NK-92 (cell line): ENCODE measurements around the gene PTPRM.

Source experiments
- DNase-seq: peaks from one replicate; lab custom pipeline; 2025; ENCODE audit not compliant: unreplicated experiment; lab: John Stamatoyannopoulos, UW

Gene PTPRM

DNA sequence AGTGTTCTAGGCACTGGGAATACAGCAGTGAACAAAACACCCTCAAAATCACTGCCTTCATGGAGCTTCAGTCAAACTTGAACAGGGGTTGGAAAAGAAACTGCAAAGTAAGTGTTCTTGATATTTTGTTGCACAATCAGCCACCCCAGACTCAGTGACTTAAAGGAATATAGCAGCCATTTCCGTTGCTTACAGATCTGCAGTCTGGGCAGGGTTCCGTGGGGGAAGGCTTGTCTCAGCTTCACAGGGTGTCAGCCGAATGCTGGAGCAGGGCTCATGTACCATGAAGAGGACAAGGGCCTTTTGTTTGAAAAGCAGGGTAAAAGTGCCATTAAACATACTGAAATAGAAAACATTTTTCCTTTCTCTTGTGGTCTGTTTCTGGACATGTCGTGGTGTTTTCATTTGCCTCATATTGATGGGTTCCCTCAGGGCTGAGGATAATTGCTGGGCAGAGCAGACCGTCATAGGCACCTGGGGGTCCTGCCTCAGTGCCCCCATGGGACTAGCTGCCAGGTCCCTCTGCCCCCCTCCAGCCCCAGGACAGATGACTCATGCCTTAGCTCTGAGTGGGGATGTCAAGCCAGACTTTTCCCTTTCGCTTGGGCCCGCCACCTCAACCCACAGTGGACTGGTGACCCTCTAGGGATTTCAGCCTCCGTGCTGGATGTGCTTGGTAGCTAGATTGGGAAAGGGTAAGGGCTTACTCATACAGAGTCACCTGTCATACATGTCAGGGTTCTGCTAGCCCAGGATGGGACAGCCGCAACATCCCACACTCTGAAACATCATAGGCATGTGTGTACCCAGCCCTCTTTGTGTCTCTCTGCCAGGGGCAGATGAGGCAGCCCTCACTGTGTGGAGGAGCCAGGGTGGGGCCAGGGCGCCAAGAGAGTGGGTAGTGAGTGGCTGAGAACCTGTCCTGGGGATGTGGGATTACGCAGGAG, 96.5 kb downstream of the PTPRM start:
- DNase-seq, result no peak

DNA sequence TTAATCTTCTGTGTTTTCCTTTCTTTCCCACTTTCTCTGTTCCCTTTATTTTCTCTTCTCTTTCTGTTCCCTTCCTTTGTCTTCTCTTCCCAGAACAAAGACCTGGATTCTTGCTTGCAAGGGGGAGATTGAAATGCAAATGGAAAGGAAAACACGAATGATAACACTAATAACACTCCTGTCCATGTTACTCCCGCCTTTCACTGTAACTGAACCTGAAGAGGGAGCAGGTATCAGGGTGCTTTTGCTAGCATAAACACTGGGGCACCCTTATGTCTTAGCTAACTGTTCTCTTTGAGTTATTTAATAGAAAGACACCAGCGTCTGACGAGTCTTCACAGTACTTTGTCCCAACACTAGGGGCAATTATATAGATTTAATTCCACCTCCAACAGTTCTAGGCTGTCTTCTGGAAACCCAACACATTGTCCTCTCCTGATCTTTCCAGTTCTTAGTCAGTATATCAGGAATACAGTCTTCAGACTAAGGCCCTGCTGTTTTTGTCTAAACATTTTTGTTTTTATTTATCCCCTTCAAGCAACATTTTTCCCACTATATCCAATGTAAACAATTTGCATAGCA, 99.2 kb downstream of the PTPRM start:
- DNase-seq, result no peak

DNA sequence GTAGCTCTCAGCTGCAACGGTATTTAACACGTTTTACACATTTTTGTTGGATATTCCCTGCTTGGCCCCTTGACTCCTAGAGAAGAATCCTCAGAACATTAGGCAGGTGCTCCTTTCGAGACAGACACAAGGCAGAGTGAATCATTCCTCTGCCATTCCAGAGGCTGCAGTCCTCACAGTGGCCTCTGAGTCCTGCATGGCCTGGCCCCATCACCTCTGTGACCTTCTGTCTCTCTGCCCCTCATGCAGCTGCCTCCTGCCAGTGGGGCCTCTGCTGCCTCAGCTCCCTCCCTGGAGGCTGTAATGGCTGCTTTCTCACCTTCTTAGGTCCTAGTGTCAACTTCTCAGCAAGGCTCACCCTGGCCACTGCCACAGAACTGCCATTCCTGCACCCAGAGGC, 101.3 kb downstream of the PTPRM start:
- DNase-seq, result no peak

DNA sequence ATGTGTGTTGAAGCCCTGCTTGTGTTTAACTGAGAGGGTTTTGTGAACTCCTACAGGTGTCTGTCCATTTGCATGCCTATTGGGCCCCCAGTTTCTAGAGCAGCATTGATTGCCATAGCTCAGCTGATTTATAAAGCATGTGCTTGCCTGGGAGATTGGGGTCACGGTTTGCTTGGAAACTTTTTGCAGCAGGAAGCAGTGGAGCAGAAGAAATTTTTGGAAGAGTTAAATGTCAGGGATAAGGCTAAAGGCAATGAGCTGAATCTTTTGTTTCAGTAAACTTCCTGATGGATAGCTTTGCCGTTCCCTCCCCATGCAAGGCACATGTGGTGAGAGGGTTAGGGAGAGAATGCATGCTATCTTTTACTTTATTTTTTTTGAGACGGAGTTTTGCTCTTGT, 102.2 kb downstream of the PTPRM start:
- no peak for DNase-seq

DNA sequence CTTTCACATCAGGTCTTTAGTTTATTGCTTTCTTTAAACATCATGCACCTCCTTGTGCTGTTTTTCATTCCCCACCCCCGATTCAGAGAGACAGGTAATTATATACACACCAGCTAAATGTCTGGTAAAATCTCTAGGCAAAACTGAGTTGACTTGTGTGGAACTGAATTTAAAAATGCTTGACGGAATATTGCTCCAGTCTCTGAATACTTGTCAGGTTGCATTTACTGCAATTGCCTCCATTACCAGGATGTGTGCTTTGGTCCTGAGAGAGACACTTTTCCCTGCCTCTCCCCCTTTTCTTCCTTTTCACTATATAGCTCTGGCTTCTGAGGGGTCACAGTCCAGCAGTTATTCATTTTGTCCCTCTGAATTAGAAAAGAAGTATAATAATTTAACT, 104.0 kb downstream of the PTPRM start:
- DNase-seq, result no peak

DNA sequence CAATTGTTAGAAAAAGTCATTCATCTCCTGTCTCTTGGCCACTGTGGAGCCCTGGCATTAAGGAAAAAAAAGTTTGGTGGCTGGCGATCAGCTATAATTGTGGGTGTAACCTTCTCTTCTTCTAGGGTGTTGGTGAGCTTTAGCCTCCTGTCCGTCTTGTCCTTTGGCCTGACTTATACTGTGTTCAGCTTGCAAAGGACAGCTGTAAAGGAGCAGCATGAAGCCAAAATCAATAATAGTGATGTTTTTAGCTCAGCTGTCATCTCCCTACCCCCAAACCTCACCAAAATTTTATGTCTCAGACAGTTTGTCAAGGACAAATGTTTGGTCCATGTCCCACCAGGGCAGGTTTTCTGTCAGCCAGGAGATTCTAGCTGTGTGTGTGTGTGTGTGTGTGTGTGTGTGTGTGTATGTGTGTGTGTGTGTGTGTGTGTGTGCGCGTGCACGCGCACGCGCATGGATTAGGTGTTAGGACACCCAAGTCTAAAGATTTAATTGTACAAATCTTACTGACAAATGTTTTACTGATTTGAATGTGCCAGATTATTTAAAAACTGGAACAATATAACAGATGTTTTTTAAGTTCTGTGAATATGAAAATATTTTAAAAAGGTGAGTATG, 109.2 kb downstream of the PTPRM start:
- DNase-seq, result no peak

DNA sequence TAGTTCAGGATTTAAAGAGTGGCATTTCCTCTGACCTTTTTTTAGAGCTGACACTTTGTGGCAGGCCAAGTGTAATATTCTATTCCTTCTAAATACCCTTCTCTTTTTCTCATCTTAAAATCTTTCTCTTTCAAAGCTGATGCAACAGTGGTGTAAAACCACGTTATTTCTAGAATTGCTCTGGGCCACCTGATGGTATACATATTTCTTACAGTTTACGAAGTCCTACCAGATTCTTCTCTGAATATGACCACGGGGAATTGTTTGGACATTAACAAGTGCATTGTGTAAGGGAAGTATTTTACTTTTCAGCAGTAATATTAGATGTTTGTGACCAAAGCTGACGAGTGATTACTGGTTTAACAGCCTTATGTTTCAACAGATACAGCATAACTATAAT, 109.9 kb downstream of the PTPRM start:
- DNase-seq, result no peak

DNA sequence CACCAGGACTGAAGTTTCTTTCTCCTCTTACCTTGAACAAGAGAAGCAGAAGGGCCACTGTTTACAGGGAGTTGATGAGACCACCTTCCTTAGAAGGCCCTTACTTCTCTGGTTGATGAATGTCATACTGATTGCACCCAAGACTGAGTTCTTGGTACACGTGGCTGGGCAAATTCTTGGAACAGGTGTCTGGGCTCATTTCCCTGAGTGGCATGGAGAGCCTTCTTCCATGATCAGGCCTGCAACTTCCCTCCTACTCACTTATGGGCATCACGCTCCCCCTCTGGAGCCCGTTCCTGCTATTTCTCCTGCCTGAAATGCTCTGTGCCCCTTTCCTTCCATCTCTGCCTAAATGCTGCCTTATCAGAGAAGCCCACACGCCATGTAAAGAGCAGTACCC, 110.3 kb downstream of the PTPRM start:
- DNase-seq, result no peak

DNA sequence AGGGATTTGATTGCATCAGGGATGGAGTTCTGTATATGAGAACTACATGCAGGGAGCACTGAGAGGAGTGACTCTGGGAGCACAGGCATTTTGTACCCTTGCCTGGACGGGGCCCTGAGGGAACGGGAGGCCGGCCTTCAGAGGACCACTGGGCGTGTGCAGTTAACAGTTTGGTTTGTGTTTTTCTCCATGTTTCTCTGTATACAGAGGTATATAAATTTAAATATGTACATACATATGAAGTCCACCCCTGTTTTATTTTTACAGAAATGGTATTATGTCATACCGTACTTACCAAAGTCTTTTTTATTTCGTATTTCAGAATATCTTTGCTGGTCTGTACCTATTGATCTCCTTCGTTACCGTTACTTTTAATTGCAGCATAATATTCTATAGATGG, 111.3 kb downstream of the PTPRM start:
- DNase-seq, result no peak

DNA sequence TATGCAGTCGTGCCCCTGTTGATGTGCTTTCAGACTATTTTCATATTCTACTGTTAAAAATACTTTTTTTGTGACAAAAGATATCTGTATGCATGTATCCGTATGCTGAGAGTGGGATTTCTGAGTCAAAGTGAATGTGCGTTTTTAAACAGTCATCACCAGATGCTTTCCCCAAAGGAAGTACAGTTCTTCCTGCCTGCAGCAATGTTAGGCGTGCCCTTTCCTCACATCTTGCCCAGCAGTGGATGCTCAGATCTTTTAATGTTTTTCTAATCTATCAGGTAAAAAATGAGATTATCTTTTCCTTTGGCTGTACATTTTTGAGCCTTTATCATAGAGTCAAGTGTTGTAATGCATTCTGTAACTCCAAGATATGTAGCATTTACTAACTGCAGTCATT, 111.7 kb downstream of the PTPRM start:
- no peak for DNase-seq

DNA sequence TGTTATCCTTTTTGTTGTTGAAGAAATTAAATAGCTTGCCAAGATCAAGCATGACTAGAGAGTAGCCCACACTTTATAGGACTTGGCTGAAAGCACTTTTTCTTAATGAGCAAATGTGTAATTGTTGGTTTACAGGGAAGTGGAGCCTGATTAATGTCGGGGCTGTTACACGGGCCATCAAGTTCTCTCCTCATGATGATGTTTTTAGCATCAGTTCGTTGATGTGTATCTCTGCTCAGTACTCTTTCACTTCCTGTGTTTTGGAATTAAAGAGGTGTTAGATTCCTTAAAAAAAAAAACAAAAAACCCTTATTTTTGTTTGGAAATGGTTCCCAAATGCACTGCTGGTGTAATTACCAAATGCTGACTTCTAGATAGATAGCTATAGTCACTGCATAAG, 114.2 kb downstream of the PTPRM start:
- DNase-seq, result no peak

DNA sequence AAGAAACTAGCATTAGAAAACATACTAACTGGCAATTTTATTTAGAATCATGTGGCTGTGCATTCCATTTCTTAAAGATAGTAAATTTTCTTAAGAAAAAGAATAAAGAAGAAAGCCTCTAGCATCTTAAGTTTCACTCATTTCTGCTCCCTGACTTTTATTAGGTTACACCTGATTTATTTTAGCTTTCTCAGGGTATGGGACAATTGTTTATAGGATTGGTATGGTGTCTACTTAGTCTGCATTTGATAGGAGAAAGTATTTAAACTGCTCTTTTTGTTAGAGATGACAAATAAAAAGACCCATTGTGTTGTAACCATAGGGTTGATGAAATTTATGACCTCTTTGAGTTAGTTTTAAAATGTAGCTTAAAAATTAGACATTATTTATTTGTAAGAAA, 115.2 kb downstream of the PTPRM start:
- DNase-seq, result no peak

DNA sequence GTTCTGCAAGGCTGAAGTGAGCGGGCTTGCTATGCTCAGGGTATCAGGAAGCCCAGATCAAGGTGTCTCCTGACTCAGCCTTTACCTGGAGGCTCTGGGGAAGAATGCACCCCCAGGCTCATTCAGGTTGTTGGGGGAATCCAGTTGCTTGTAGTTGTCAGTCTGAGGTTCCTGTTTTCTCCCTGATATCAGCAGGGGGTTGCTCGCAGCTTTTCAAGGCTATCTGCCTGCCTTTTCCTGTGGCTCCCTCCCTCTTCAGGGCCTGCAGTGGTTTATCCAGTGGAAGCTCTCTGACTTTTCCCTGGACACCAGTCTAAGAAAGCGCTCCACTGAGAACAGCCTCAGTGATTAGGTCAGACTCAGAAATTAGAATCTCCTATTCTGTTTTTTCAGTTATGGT, 116.6 kb downstream of the PTPRM start:
- DNase-seq, result no peak

DNA sequence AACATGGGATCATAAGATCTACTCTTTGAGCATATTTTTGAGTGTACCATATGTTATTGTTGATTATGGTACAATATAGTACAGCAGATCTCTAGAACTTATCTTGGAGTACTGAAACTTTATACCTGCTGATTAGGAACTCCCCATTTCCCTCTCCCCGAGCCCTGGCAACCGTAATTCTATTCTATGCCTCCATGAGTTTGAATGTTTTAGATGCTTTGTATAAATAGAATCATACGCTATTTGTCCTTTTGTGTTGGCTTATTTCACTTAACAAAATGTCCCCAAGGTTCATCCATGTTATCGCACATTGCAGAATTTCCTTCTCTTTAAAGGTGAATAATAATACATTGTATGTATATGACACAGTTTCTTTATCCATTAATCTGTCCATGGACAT, 117.2 kb downstream of the PTPRM start:
- DNase-seq, result no peak

DNA sequence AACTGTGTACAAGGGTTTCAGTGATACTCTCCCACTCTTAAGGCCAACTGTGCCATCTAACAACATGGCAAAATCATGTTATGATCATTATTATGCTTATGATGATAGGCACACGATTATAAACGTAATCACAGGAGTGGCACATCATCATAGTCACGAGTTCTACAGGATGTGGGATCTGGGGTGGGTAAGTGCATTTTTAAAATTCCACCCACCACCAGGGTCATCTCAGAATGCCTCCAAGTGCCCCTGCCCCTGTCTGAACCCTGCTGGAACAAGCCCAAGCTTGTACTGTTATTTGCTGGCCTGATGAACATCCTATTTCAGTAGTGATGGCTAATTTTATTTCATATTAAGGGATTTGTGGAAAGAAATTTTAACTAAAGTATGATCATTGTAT, 117.8 kb downstream of the PTPRM start:
- DNase-seq, result no peak

DNA sequence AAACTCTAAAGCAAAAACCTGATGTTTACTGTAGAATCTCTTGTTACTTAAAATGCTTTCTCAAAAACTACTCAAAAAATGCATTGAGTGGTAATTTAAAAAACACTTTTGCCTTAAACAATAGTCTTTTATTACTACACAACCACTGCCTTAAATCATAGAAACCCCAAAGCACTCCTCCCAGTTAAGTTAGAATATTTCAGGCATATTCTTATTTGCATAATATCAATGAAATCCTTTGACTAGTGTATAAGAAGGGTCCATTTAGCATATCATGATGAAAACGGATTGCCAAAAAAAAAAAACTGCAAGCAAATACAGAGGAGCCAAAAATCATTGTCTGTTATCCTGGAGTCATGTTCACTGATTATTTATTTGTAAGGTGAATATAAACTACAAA, 119.2 kb downstream of the PTPRM start:
- DNase-seq, result no peak

DNA sequence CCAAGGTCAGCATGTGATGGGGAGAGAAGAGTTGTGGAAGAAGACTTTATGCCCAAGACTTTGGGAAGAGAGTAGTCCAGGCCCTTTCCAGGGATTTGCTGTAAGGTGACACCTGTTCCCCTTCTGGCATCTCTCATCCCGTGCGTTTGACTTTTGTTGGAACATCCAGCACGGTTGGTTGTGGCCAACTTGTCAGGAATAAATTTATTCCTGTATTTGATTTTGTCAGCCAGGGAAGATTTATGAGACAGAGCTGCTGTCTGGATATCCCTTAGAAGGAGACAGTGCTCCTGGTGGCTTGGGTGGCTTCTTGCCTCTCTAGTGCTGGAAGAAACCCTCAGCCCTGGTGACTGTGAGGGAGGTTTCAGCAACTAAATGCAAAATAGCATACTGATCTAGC, 121.5 kb downstream of the PTPRM start:
- DNase-seq, result no peak

DNA sequence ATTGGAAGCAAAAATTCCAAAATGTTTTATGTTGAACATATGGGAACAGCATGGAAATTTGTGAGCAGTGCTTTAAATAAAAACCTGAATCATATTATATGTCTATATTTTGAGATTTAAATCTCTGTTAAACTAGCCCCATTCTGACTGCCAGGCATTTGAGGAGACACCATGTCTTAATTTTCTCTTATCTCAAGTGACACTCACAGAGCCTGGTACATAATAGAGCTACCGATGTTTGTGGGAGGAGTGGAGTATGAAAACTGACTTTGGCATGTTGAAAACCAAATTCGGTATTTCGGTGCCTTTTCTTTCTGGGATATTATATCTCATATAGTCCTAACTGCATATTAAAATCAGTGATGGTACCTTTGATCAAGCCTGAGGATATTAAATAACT, 124.1 kb downstream of the PTPRM start:
- DNase-seq, result no peak

DNA sequence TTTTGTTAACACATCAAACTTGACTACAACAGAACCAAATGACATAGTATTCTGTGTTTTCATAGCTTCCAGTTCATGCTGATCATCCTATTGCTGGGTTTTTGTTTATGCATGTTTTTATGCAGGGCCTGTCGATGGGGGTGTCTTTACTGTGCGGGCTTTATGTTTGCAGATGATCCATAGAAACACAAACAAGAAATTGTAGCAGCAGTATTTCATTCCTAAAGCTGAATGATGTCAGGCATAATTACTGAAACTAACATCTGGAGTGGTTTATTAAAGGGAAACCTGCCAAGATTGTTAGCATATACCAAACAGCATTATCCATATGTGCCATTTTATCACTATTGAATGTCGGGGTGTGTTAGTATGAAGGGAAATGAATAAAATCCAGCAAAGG, 129.7 kb downstream of the PTPRM start:
- no peak for DNase-seq

DNA sequence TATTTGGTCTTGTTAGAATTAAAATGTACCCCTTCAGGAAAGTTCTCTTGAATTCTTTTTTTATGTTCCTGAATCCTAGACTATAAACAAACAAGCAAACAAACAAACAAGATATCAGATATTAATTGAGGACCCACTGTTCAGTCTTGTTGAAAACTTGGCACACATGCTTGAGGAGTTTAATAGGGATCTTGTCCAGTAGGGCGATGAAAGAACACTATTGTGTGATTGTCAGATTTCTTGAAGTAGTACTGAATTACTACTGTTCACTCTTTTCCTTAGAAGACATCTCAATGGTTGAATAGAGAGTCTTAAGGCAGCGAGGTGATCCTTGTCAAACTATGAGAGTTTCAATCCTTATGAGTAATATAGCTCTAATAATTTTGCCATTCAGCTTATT, 130.2 kb downstream of the PTPRM start:
- DNase-seq, result no peak

DNA sequence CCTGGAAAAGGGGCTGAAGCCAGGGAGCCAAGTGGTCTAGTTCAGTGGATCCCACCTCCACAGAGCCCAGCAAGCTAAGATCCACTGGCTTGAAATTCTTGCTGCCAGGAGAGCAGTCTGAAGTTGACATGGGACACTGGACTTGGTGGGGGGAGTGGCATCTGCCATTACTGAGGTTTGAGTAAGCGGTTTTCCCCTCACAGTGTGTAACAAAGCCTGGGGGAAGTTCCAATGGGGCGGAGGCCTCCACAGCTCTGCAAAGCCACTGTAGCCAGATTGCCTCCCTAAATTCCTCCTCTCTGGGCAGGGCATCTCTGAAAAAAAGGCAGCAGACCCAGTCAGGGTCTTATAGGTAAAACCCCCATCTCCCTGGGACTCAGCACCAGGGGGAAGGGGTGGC, 144.4 kb downstream of the PTPRM start:
- DNase-seq, result no peak

DNA sequence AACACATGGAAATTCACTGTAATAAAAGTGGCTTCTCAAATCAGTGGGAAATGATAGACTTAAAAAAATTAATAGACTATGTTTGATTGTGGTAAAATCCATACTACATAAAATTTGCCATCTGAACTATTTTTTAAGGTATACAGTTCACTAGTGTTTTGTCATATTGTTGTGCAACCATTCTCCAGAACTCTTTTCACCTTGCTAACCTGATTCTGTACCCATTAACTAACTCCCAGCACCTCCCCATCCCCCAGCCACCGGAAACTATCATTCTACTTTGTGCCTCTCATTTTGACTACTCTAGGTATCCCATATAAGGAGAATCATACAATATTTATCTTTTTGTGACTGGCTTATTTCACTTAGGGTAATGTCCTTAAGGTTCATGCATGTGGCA, 153.3 kb downstream of the PTPRM start:
- no peak for DNase-seq
